SK-N-SH (cell line): Measurements from ENCODE around the gene ZNF311.

ENCODE experiments used
- CHD2 ChIP-seq: fragments of 150-350 bp; IDR thresholded peaks from 2 replicates; pipeline ENCODE4 v1.6.1; 2018; ENCODE audit warnings: low read length; ENCODE audit not compliant: partially characterized antibody
- CTCF ChIP-seq: fragments of 200-600 bp; sonication (generic); IDR thresholded peaks from 2 replicates; pipeline ENCODE4 v1.6.1; 2017; ENCODE audit warnings: antibody characterized with exemption, mild to moderate bottlenecking, moderate library complexity
- EP300 ChIP-seq, 2 experiments: IDR thresholded peaks; 2 replicates each; pipeline versions ENCODE4 v1.4.0 to v1.6.1; 2012; ENCODE audit warnings: borderline replicate concordance in 1 of 2, low read depth in 1 of 2, low read length in 1 of 2
- GABPA ChIP-seq: IDR thresholded peaks from 2 replicates; pipeline ENCODE4 v1.4.0; 2012; ENCODE audit warnings: low read depth, mild to moderate bottlenecking
- IRF3 ChIP-seq: fragments of 150-350 bp; IDR thresholded peaks from 2 replicates; pipeline ENCODE4 v1.6.1; 2016; ENCODE audit warnings: mild to moderate bottlenecking, low read depth, low read length
- JUND ChIP-seq: IDR thresholded peaks from 2 replicates; pipeline ENCODE4 v1.4.0; 2012
- MXI1 ChIP-seq: IDR thresholded peaks from 2 replicates; pipeline ENCODE4 v1.6.1; 2012; ENCODE audit warnings: mild to moderate bottlenecking, low read depth, low read length, improper control_type of control experiment
- POLR2AphosphoS5 ChIP-seq: IDR thresholded peaks from 2 replicates; pipeline ENCODE4 v1.6.1; 2012; ENCODE audit warnings: low read depth, low read length
- RAD21 ChIP-seq: IDR thresholded peaks from 2 replicates; pipeline ENCODE4 v1.6.1; 2012; ENCODE audit warnings: mild to moderate bottlenecking, low read length
- TCF12 ChIP-seq: IDR thresholded peaks from 2 replicates; pipeline ENCODE4 v1.4.0; 2012
- TEAD4 ChIP-seq: IDR thresholded peaks from 2 replicates; pipeline ENCODE4 v1.4.0; 2012; ENCODE audit warnings: mild to moderate bottlenecking, borderline replicate concordance; ENCODE audit not compliant: insufficient read depth
- ZBTB33 ChIP-seq: IDR thresholded peaks from 2 replicates; pipeline ENCODE4 v1.4.0; 2012; ENCODE audit warnings: low read depth, borderline replicate concordance
- TF ChIP-seq, protein P1 (sequence below): fragments of 150-350 bp; IDR thresholded peaks from 2 replicates; pipeline ENCODE4 v1.6.1; 2017; ENCODE audit warnings: antibody characterized with exemption, low read length, low read depth, borderline replicate concordance

DNA sequence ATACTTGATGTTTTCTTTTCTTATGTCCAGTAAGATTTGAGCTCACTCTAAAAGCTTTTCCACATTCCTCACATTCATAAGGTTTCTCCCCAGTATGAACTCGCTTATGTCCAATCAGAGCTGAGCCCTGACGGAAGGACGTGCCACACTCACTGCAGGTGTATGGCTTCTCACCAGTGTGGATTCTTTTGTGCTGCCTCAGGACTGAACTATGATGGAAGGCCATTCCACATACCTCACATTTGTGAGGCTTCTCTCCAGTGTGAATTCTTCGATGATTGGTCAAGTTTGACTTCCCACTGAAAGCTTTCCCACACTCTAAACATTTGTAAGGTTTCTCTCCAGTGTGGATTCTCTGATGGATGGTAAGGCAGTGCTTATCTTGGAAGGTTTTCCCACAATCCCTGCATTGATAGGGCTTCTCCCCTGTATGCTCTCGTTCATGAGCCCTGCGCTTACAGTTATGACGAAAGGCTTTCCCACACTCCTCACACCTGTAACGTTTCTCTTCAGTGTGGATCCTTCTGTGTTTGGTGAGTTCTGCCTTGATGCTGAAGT is 9.9 kb downstream of the ZNF311 start:
- TF ChIP-seq EP300 (IDR thresholded peaks at IDR 0.05; ENCODE audit: borderline replicate concordance in 1 of 2, low read depth in 1 of 2, low read length in 1 of 2) (no peak), CTCF (no peak), CHD2 (no peak), JUND (no peak), POLR2AphosphoS5 (no peak), ZBTB33 (no peak), RAD21 (no peak), GABPA (no peak), MXI1 (no peak), IRF3 (no peak), TCF12 (no peak), TEAD4 (no peak)
- TF ChIP-seq, protein P1, sequence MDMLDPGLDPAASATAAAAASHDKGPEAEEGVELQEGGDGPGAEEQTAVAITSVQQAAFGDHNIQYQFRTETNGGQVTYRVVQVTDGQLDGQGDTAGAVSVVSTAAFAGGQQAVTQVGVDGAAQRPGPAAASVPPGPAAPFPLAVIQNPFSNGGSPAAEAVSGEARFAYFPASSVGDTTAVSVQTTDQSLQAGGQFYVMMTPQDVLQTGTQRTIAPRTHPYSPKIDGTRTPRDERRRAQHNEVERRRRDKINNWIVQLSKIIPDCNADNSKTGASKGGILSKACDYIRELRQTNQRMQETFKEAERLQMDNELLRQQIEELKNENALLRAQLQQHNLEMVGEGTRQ, result no peak
